Measurements from ENCODE around the gene ZNF592. TPM values are rescaled to one million over a fixed set of nuclear protein-coding genes. Genes with fewer than 3 reads are reported as not detected.

Gene ZNF592
- total RNA-seq, 1 experiment from 2014 or later, result 15.8 TPM

GRCh38 chr15:84807228-84807627 lies 58.8 kb downstream of the ZNF592 start:
- DNase-seq (ENCODE audit: low read depth), result no peak

- peak; percentile 11 for DNase-seq (ENCODE audit: low read depth)
These were observed 61.9 kb downstream of the ZNF592 start for GRCh38 chr15:84810073-84810840.

GRCh38 chr15:84811151-84811550 lies 62.8 kb downstream of the ZNF592 start:
- no peak for DNase-seq (ENCODE audit: low read depth)

DNA sequence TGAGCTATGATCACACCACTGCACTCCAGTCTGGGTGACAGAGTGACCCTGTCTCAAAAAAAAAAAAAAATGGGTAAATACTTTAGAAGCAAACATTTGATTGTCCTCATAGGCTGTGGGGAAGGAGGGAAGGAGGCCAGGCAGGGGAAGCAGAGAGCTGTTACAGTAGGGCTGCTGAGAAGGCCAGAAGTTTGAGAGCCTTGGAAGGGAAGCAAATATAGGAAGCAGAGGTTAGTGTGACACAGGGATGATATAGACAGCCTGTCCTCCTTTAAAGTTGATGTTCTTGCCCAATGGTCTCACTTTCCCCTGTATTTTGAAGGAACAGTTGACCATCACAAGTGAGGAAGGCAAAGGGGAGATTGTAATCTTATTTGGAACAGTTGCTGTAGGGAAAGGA lies 63.4 kb downstream of the ZNF592 start:
- no peak for DNase-seq (ENCODE audit: low read depth)

GRCh38 chr15:84812842-84813241 lies 64.5 kb downstream of the ZNF592 start:
- DNase-seq (ENCODE audit: low read depth), result no peak

DNA sequence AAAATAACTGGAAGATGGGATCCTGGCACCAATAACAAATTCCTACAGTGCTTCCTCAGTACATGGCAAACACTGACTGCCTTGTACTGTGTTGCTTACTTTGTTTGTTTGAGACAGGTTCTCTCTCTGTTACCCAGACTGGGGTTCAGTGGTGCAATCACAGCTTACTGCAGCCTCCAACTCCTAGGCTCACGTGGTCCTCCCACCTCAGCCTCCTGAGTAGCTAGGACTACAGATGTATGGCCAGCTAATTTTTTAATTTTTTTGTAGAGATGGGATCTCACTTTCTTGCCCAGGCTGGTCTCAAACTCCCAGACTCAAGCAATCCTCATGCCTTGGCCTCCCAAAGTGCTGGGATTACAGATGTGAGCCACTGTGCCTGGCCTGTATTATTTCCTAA lies 65.0 kb downstream of the ZNF592 start:
- DNase-seq (ENCODE audit: low read depth), result no peak

DNA sequence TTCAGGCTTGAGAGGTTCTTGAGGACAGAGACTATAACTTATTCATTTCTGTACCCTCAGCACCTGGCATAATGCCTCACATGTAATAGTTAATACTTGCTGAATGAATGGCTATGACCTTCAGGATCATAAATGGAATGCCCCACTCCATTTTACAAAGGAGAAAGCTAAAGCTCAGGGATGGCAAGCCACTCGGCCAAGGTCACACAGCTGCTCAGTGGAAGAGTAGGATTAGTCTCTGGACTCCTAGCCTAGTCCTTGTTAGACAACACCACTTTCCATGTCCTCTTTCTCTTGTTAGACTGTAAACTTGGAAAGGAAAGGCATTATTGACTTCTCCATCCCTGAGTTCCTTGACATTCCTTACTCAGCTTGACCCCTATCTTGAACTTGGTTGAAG lies 65.5 kb downstream of the ZNF592 start:
- DNase-seq (ENCODE audit: low read depth), result no peak

- DNase-seq (ENCODE audit: low read depth), result no peak
These were observed 66.5 kb downstream of the ZNF592 start for GRCh38 chr15:84814916-84815315.

DNA sequence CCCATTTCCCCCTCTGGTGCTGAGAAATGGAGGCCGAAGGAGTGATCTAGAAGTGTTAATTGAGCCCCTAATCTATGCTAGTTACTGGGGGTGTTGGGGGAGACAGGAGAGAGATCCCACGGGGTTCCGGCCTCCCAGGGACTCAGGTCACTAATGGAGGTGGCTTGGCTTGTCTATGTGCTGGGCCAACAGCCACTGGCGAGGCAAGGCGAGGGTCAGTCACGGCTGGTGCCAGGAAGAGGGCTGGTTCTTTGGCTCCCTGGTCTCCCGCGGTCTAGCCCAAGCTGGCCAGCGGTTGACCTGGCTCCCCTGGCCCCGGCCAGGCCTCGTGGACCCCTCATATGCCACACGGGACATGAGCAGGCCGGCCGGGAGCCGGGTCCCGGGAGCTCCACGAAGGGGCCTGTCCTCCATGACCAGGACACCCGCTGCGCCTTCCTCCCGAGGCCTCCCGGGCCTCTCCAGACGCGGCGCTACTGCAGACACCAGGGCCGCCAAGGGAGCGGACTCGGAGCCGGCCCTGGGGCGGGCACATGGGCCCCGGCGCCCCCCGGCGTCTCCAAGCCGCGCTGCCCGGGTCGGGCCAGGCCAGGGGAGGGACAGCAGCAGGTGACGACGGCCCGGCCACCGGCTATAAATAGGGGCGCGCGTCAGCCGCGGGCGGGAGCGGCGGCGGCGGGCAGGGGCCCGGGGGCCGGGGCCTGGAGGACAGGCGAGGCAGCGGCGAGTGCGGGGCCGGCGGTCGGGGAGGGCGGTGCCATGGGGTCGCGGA lies 68.5 kb downstream of the ZNF592 start, which contains the start of gene ALPK3:
ALPK3 (plus strand) TSS at position 663 of the 772 bp plus-strand sequence; CDS start at position 760, 97 bp downstream.
- no peak for DNase-seq (ENCODE audit: low read depth)

DNA sequence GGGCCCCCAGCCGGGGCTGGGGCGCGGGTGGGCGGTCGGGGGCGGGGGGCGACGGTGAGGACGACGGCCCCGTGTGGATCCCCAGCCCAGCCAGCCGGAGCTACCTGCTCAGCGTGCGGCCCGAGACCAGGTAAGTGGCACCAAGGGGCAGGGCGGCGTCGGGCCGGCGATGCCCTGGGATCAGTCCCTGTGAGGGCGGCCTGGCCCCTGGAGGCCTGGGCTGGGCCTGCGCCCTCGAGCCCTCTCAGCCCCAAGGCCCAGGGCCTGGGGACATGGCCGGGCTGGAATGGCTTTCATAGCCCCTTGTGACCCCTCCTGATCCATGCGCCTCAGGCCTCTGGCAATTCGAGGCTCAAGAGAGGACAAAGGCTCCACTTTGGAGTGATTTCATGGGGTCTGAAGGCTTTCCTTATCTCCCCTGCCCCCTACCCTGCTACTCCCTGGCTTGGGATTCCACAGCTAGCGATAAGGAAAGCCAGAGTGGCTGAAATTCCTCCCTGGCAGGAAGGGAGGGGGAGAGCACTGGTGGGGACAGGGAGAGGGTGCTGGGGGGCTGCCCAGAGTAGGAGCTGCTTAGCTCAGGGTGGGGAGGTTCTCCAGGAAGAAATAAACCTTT lies 69.2 kb downstream of the ZNF592 start:
- DNase-seq (ENCODE audit: low read depth), result no peak

DNA sequence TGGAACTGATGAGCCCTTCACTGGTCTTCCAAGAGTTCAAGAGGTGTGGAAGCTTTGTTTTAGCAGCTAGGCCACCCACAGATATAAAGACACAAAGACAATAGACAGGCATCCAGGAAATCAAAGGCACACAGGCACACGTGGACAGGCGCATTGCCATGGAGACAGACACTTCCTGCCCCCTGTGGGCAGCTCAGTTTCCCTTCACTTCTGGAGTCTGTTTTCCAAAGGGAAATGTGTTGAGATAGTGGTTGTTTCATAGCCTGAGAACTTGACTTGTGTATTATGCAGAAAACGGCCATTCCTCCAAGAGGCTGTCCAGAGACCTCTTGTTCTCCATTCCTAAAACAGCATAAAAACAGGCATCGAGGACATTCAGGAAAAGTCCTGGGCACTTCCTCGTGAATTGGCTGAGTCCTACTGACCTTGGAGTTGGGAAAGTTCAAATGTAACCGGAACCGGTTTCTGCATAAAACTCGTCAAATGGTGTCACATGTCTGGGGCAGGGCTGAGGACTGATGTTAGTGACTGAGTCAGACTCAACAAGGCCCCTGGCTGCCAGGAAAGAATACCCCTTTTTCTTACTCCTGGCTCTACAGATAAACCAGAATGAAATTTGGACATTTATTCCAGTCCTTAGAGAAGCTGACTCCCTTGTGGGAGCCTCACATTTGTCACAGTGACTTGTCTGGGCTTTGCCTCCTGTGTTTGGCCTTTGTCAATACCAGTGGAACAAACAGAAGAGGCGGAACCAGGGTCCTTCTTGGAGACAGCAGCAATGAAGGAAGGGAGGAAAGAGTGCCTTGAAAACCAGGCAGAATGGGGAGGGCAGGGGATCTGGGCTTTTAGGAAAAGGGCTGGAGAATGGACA lies 70.1 kb downstream of the ZNF592 start:
- peak; percentile 61 for DNase-seq (ENCODE audit: low read depth)

DNA sequence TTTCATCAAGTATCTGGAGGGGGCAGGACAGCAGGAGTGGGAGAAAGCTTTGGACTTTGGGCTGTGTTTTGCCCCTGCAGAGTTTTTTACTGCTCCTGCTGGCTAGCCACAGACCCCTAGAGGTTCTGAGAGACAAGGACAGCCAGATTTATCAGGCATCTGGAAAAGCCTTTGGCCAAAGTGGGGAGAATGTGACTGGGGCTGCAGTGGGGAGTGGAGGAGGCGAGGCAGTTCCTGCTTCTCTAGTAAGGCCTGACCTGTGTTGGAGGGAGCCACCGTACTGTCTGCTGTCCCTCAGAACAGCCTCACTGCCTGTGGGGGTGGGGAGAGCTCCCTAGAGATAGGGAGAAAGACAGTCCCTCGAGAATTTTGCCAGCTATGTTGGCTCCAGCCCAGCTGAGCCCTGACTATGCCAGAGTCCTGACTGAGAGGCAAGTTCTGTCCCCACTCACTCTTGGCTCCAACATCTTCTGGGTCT lies 70.9 kb downstream of the ZNF592 start:
- DNase-seq (ENCODE audit: low read depth), result no peak

- DNase-seq (ENCODE audit: low read depth), result no peak
These were observed 71.4 kb downstream of the ZNF592 start for GRCh38 chr15:84819791-84820190.

- no peak for DNase-seq (ENCODE audit: low read depth)
These were observed 73.2 kb downstream of the ZNF592 start for GRCh38 chr15:84821501-84822021.

- no peak for DNase-seq (ENCODE audit: low read depth)
These were observed 74.4 kb downstream of the ZNF592 start for GRCh38 chr15:84822653-84823281.

DNA sequence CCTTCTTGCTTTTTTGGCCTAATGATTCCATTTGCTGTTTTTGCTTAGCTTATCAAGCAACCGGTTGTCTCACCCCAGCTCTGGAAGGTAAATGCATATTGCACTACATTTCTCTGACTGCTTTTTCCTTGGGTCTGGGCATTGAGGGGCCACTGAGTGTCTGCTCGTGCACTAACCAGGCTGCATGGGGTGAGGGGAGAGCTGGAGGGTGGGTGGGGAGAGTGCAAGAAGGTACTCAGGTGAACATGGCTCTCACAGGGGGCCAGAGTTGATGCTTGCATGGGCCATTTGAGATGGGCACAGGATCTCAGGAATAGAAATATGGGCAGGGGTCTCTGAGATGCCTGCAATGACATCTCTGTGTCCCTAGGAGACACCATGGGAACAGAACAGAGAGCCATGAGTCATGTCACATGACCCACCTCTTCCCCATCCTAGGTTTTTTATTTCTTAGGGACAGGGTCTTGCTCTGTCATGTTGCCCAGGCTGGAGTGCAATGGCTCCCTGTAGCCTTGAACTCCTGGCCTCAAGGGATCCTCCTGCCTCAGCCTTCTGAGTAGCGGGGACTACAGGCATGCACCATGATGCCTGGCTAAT lies 75.0 kb downstream of the ZNF592 start:
- no peak for DNase-seq (ENCODE audit: low read depth)

GRCh38 chr15:84824260-84825007 lies 76.0 kb downstream of the ZNF592 start:
- DNase-seq (ENCODE audit: low read depth), result no peak

- peak; percentile 41 for DNase-seq (ENCODE audit: low read depth)
These were observed 78.0 kb downstream of the ZNF592 start for GRCh38 chr15:84826369-84826823.

- DNase-seq (ENCODE audit: low read depth), result no peak
These were observed 78.9 kb downstream of the ZNF592 start for GRCh38 chr15:84827246-84827645.

All from HT1080 (cell line).